Suprapubic skin (tissue), 3 donors: ENCODE results near the gene NRCAM.

Experiments used
- CTCF ChIP-seq, 2 donors: fragments of 200-600 bp in 1 of 2; fragments of 450-650 bp in 1 of 2; sonication (generic) in 1 of 2; IDR thresholded peaks; one replicate each; pipeline ENCODE4 v1.5.1; 2016 to 2019; ENCODE audit warnings: antibody characterized with exemption in 2 of 2, mild to moderate bottlenecking in 1 of 2, moderate library complexity in 1 of 2
- EP300 ChIP-seq: sonication (generic); formaldehyde crosslinking; IDR thresholded peaks from one replicate; pipeline ENCODE4 v1.6.1; 2017; ENCODE audit warnings: antibody characterized with exemption
- POLR2A ChIP-seq, 2 donors: fragments of 450-650 bp; IDR thresholded peaks; one replicate each; pipeline ENCODE4 v1.6.1; 2017; ENCODE audit warnings: antibody characterized with exemption in 2 of 2, mild to moderate bottlenecking in 2 of 2, moderate library complexity in 2 of 2

- TF ChIP-seq CTCF (IDR thresholded peaks at IDR 0.05) (no peak), POLR2A (IDR thresholded peaks at IDR 0.05) (no peak), EP300 (no peak)
These were observed 212.1 kb downstream of the NRCAM start for GRCh38 chr7:108244110-108244509.
